HCT116 (cell line): ENCODE results near the gene R3HDM4. TPM values are rescaled to one million over a fixed set of nuclear protein-coding genes. Genes with fewer than 3 reads are reported as not detected.
"Not testable (repeated sequence)": the region's sequence is repeated elsewhere in the genome, so short reads cannot be mapped to it uniquely, and the experiment has no call there.

Experiments used
- ATAC-seq: fragments of 200-7000 bp; cut with Tn5 transposase; 2 replicates; pipeline ENCODE4 v1.9.1; 2020; ENCODE audit warnings: mild to moderate bottlenecking, moderate library complexity
- BruUV-seq: library from RNA; stranded (reverse); fragments of 400-500 nt; replicated peaks from 2 replicates; lab custom pipeline; 2021; lab: Mats Ljungman, UMichigan
- CTCF ChIA-PET: fragments of 300-600 bp; sonication (Branson Sonifier 250); formaldehyde crosslinking; loops from one replicate; lab custom pipeline; 2021; ENCODE audit warnings: antibody characterized with exemption; lab: Charles Lee
- POLR2A ChIA-PET: fragments of 300-600, 350-600 bp; sonication (Branson Sonifier 250); formaldehyde crosslinking; loops from one replicate; lab custom pipeline; 2021; ENCODE audit warnings: antibody characterized with exemption; lab: Charles Lee
- RAD21 ChIA-PET, 2 experiments: fragments of 300-600 bp; sonication (Branson Sonifier 250); formaldehyde crosslinking; loops; one replicate each; lab custom pipeline; 2023; ENCODE audit warnings: low total read pairs in 2 of 2; ENCODE audit not compliant: uncharacterized antibody in 2 of 2, unreplicated experiment in 2 of 2, low non-redundant PET in 1 of 2; lab: Charles Lee
- DNase-seq: peaks from one replicate; pipeline ENCODE4 v3.0.0-alpha.2; 2010; ENCODE audit warnings: low read depth, low spot score
- H2AFZ ChIP-seq: fragments of 200-600 bp; shearing (Covaris generic), sonication (generic); 2 replicates; pipeline ENCODE4 v1.6.1; 2017; ENCODE audit warnings: low read depth, mixed run types, mixed read lengths, antibody characterized with exemption, low read length; ENCODE audit not compliant: poor library complexity, severe bottlenecking
- H3K27ac ChIP-seq: 2 replicates; pipeline ENCODE4 v1.5.1; 2012; ENCODE audit warnings: low read depth, low read length
- H3K27me3 ChIP-seq: fragments of 200-600 bp; sonication (generic); 2 replicates; pipeline ENCODE4 v1.6.1; 2016; ENCODE audit warnings: mixed run types, low read length, mixed read lengths; ENCODE audit not compliant: insufficient read depth
- H3K36me3 ChIP-seq, 2 experiments: fragments of 200-500 bp in 1 of 2; fragments of 200-600 bp in 1 of 2; sonication (Bioruptor generic) in 1 of 2; sonication (generic) in 1 of 2; 2 replicates each; pipeline versions ENCODE4 v1.5.1 to v1.6.1; 2014 to 2016; ENCODE audit warnings: low read length in 2 of 2, inconsistent platforms in 1 of 2, mixed read lengths in 1 of 2, mixed run types in 1 of 2; ENCODE audit not compliant: insufficient read depth in 2 of 2, control insufficient read depth in 1 of 2
- H3K4me1 ChIP-seq, 2 experiments: fragments of 200-600 bp in 1 of 2; sonication (generic) in 1 of 2; 2 replicates each; pipeline versions ENCODE4 v1.5.1 to v1.6.1; 2012 to 2017; ENCODE audit warnings: low read length in 2 of 2, inconsistent platforms in 1 of 2, mild to moderate bottlenecking in 1 of 2, mixed read lengths in 1 of 2, mixed run types in 1 of 2, moderate library complexity in 1 of 2; ENCODE audit not compliant: insufficient read depth in 2 of 2, control insufficient read depth in 1 of 2
- H3K4me2 ChIP-seq: fragments of 200-600 bp; sonication (generic); 2 replicates; pipeline ENCODE4 v1.6.1; 2017; ENCODE audit warnings: mixed run types, low read length, mixed read lengths
- H3K4me3 ChIP-seq, 2 experiments: fragments of 200-600 bp in 1 of 2; sonication (generic) in 1 of 2; replicated peaks in 1 of 2; 2 replicates each; pipeline ENCODE4 v1.5.1; 2011 to 2016; ENCODE audit warnings: low read length in 2 of 2, control low read depth in 1 of 2, low read depth in 1 of 2, mild to moderate bottlenecking in 1 of 2, mixed read lengths in 1 of 2, mixed run types in 1 of 2
- H3K79me2 ChIP-seq: fragments of 200-600 bp; sonication (generic); 2 replicates; pipeline ENCODE4 v1.6.1; 2017; ENCODE audit warnings: mild to moderate bottlenecking, mixed run types, low read length, moderate library complexity, mixed read lengths; ENCODE audit not compliant: insufficient read depth
- H3K9ac ChIP-seq: fragments of 200-600 bp; sonication (generic); 2 replicates; pipeline ENCODE4 v1.6.1; 2016; ENCODE audit warnings: low read length, mixed read lengths
- H3K9me2 ChIP-seq: fragments of 200-600 bp; sonication (generic), shearing (Covaris generic); 2 replicates; pipeline ENCODE4 v1.6.1; 2017; ENCODE audit warnings: mixed run types, mild to moderate bottlenecking, moderate library complexity; ENCODE audit not compliant: insufficient read depth
- H3K9me3 ChIP-seq, 2 experiments: fragments of 200-500 bp in 1 of 2; fragments of 200-600 bp in 1 of 2; sonication (Bioruptor generic) in 1 of 2; sonication (generic) in 1 of 2; 2 replicates each; pipeline ENCODE4 v1.6.1; 2014 to 2017; ENCODE audit warnings: low read length in 2 of 2, mixed read lengths in 2 of 2, inconsistent platforms in 1 of 2, low read depth in 1 of 2, mild to moderate bottlenecking in 1 of 2, mixed run types in 1 of 2, moderate library complexity in 1 of 2; ENCODE audit not compliant: control insufficient read depth in 1 of 2, insufficient read depth in 1 of 2
- H4K20me1 ChIP-seq: fragments of 200-600 bp; sonication (generic), shearing (Covaris generic); 2 replicates; pipeline ENCODE4 v1.6.1; 2017; ENCODE audit warnings: mixed run types, mild to moderate bottlenecking, moderate library complexity; ENCODE audit not compliant: insufficient read depth
- ATF3 ChIP-seq: IDR thresholded peaks from 2 replicates; pipeline ENCODE4 v1.6.1; 2012
- FOSL1 ChIP-seq: IDR thresholded peaks from 2 replicates; pipeline ENCODE4 v1.6.1; 2012; ENCODE audit warnings: low read depth
- MAX ChIP-seq: IDR thresholded peaks from 2 replicates; pipeline ENCODE4 v1.6.1; 2012
- POLR2AphosphoS5 ChIP-seq: IDR thresholded peaks from 2 replicates; pipeline ENCODE4 v1.6.1; 2011; ENCODE audit warnings: mild to moderate bottlenecking, low read depth, low read length, moderate library complexity
- ZNF274 ChIP-seq: fragments of 200-500 bp; sonication (Bioruptor generic); IDR thresholded peaks from 2 replicates; pipeline ENCODE4 v1.6.1; 2014; ENCODE audit warnings: mild to moderate bottlenecking, low read depth, low read length, inconsistent platforms
- intact Hi-C: fragments of 100-400 bp; cut with micrococcal nuclease; formaldehyde crosslinking; loops from 2 replicates; pipeline ENCODE4 v1.10.0; 2022
- total RNA-seq: library from RNA; stranded (reverse); gene quantifications from one replicate; pipeline ENCODE4 v1.2.1, GENCODE V29; 2021; ENCODE audit not compliant: unreplicated experiment

R3HDM4 gene
- total RNA-seq, 1 experiment from 2014 or later = 92.3 TPM

- BruUV-seq = no TSS peak
- TF ChIP-seq ATF3 = no peak
- TF ChIP-seq FOSL1 = no peak
- TF ChIP-seq MAX = no peak
- TF ChIP-seq POLR2AphosphoS5 = no peak
- TF ChIP-seq ZNF274 = no peak
- RAD21 ChIA-PET = interaction anchor here in 1 of 2 experiments (0.7 kb wide), 1 partner anchor 139 kb away, joined by 5 read pairs; no protein-coding TSS in a partner anchor
- Histone ChIP-seq H3K27me3 (no peaks in the 10 kb centered on the region), H3K9ac (no peak overlapping the region), H3K36me3 (peaks cover 0 to 13% of the 10 kb centered on the region in 2 experiments; a peak in 1 of 4 replicates), H3K4me1 (peaks cover 18 to 20% of the 10 kb centered on the region in 2 experiments), H3K4me3 (no peak overlapping the region), H3K4me2 (no peak overlapping the region), H3K27ac (no peak overlapping the region), H3K9me2 (no peaks in the 10 kb centered on the region), H3K79me2 (no peaks in the 10 kb centered on the region), H3K9me3 (no peaks in the 10 kb centered on the region), H2AFZ (no peak overlapping the region), H4K20me1 (no peaks in the 10 kb centered on the region)
- ATAC-seq = no peak
- POLR2A ChIA-PET = interaction anchor here (0.7 to 1.6 kb wide), 2 partner anchors 142 to 308 kb away, joined by 3 to 4 read pairs; partner anchors contain the start of genes BSG and RNU6-2
- DNase-seq = no peak
- CTCF ChIA-PET = no interaction called here
- intact Hi-C loops = no loop called here
Measured at GRCh38 chr19:879711-880438, 33.1 kb downstream of the R3HDM4 start.

- H3K27me3 ChIP-seq, ATAC-seq, BruUV-seq, H3K79me2 ChIP-seq, H2AFZ ChIP-seq, H4K20me1 ChIP-seq, H3K9me2 ChIP-seq, intact Hi-C loops, DNase-seq, CTCF ChIA-PET, H3K27ac ChIP-seq, H3K9ac ChIP-seq, H3K9me3 ChIP-seq, H3K4me2 ChIP-seq, H3K4me3 ChIP-seq: not testable (repeated sequence)
- ChIA-PET RAD21 (interaction anchor here in 1 of 2 experiments (0.7 kb wide), 1 partner anchor 140 kb away, joined by 5 read pairs; no protein-coding TSS in a partner anchor), POLR2A (interaction anchor here (0.6 to 1.6 kb wide), 5 partner anchors 19 to 351 kb away, joined by 3 to 5 read pairs (median 4); partner anchors contain the start of genes BSG and RNU6-2)
- Histone ChIP-seq H3K36me3 (peaks cover 0 to 13% of the 10 kb centered on the region in 2 experiments; a peak in 1 of 4 replicates), H3K4me1 (peaks cover 8 to 11% of the 10 kb centered on the region in 2 experiments)
Measured at GRCh38 chr19:878751-879561, 34.1 kb downstream of the R3HDM4 start.

- H3K9ac ChIP-seq, BruUV-seq, H3K9me2 ChIP-seq, RAD21 ChIA-PET, H3K4me2 ChIP-seq, ATAC-seq, DNase-seq, H2AFZ ChIP-seq, H3K27me3 ChIP-seq, H3K4me1 ChIP-seq, H3K79me2 ChIP-seq, intact Hi-C loops, H3K4me3 ChIP-seq, H3K27ac ChIP-seq, H3K9me3 ChIP-seq, CTCF ChIA-PET, H4K20me1 ChIP-seq: not testable (repeated sequence)
- POLR2A ChIA-PET = interaction anchor here (0.7 to 1.6 kb wide), 4 partner anchors 15 to 143 kb away, joined by 3 to 5 read pairs (median 4); partner anchors contain the start of genes RNU6-2 and RNU6-9
- peaks cover 0 to 13% of the 10 kb centered on the region in 2 experiments; a peak in 1 of 4 replicates for H3K36me3 ChIP-seq
Measured at GRCh38 chr19:877992-878660, 34.9 kb downstream of the R3HDM4 start.
